ENCODE measurements around the gene IKZF3.

The IKZF3 gene

DNA sequence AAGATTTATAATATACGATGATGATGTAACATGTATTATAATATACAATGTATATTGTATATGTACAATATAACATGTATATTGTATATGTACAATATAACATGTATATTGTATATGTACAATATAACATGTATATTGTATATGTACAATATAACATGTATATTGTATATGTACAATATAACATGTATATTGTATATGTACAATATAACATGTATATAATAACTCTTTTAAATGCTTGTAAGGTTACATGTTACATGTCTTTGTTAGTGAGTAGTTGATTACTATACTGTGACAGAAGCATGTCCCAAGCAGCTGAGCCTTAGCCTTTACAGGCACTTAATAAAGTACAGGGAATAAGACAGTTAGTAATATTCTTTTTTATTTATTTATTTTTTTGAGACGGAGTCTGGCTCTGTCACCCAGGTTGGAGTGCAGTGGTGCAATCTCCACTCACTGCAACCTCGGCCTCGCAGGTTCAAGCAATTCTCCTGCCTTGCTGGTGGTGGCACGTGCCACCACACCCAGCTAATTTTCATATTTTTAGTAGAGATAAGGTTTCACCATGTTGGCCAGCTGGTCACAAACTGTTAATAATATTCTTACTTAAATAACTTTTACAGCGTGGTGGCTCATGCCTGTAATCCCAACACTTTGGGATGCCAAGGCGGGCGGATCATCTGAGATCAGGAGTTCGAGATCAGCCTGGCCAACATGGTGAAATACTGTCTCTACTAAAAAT, 8.0 kb downstream of the IKZF3 start:
- peak; percentile 35 for FAIRE-seq

DNA sequence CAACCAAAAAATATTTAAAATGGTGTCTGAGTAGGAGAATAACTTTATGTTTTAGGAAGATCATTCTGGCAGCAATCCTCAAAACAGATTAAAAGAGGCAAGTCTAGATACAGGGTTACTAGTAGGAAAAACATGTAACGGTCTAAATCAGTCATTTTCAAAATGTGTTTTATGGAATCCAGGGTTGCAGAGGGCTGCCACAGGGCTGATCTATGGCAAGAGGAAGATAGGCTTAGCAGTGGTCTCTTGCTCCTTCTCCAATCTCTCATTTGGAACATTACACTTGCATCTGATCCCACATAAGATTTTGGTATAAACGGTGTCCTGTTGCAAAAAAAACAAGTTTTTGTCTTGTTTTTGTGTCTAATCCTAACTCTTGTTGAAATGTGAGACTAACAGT, 9.2 kb downstream of the IKZF3 start:
- FAIRE-seq: no peak

DNA sequence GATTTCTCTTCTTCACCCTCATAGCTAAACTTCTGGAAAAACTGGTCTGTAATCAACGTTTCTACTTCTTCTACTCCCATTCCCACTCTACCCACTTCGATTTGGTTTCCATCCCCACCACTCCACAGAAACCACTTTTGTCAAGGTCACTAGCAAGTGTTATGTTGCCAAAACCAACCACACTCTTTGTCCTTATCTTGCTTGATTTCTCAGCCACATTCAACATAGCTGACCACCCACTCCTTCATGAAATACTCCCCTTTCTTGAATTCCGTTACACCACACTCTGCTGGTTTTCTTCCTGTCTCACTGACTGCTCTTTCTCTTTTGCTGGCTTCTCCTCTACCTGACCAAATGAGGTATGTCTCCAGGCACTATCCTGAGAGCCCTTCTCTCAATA, 11.9 kb downstream of the IKZF3 start:
- no peak for FAIRE-seq

DNA sequence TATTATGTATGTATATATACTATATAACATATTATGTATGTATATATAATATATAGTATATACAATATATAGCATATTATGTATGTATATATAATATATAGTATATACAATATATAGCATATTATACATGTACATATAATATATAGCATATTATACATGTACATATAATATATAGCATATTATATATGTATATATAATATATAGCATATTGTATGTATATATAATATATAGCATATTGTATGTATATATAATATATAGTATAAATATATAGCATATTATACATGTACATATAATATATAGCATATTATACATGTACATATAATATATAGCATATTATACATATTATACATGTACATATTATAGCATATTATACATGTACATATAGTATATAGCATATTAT, 13.9 kb downstream of the IKZF3 start:
- peak; percentile 99 for FAIRE-seq

- no peak for FAIRE-seq
Observed at GRCh38 chr17:39848600-39848999, 15.5 kb downstream of the IKZF3 start.

- no peak for FAIRE-seq
Observed at GRCh38 chr17:39846205-39846604, 17.9 kb downstream of the IKZF3 start.

- FAIRE-seq: no peak
Observed at GRCh38 chr17:39845052-39845846, 18.9 kb downstream of the IKZF3 start.

GRCh38 chr17:39841134-39841683, 22.9 kb downstream of the IKZF3 start:
- no peak for FAIRE-seq

DNA sequence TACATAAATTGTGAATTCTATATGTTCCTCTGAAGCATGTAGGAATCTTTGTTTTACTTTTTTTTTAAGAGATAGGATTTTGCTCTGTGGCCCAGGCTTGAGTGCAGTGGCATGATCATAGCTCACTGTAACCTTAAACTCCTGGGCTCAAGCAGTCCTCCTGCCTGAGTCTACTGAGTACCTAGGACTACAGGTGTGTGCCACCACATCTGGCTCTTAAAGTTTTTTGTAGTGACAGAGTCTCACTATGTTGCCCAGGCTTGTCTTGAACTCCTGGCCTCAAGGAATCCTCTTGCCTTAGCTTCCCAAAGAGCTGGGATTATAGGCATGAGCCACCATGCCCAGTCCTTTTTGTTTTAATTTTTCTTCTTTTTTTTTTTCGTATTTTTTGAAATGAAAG, 25.3 kb downstream of the IKZF3 start:
- no peak for FAIRE-seq

DNA sequence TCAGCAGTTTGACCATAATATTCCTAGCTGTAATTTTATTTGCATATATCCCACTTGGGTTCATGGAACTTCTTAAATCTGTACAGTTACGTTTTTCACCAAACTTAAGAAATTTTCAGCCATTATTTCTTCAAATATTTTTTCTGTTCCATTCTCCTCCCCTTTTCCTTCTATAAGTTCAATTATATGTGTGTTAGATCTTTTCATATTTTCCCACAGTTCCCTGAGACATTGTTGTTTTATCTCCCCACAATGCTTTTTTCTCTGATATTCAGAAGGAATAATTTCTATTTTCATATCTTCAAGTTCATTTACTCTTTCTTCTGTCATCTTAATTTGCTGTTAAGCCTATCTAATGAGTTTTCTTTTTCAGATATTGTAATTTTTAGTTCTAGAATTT, 26.1 kb downstream of the IKZF3 start:
- no peak for FAIRE-seq

- no peak for FAIRE-seq
Observed at GRCh38 chr17:39836117-39836516, 28.0 kb downstream of the IKZF3 start.

DNA sequence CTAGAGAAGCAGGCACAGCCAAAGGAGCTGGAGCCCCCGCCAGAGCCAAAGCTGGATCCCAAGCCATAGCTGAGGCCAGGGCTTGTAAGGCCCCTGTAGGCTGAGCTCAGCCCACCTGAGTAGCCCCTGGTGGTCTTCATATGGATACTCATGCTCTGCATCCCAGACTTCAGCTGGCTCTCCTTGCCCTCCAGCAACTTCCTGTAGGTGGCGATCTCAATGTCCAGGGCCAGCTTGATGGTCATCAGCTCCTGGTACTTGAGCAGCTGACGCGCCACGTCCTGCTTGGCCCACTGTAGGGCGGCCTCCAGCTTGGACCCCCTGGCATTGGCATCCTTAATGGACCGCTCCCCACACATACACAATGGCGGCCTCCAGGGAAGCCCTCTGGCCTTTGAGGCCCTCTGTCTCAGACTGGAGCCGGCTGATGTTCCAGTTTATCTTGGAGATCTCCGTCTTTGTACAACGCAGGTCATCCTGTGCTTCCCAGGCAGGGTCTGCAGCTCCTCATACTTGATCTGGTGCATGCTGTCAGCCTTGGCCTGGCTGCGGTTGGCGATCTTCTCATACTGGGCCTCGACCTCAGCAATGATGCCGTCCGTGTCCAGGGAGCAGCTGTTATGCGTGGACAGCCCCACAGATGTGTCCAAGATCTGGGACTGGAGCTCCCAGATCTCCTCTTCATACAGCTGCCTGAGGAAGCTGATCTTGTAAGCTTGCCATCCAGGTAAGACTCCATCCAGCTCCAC, 28.9 kb downstream of the IKZF3 start:
- no peak for FAIRE-seq

- no peak for FAIRE-seq
Observed at GRCh38 chr17:39834017-39834416, 30.1 kb downstream of the IKZF3 start.

GRCh38 chr17:39831588-39831987, 32.5 kb downstream of the IKZF3 start:
- FAIRE-seq: no peak

- FAIRE-seq: no peak
Observed at GRCh38 chr17:39828443-39828842, 35.7 kb downstream of the IKZF3 start.

GRCh38 chr17:39826334-39826733, 37.8 kb downstream of the IKZF3 start:
- no peak for FAIRE-seq

- FAIRE-seq: no peak
Observed at GRCh38 chr17:39823407-39824054, 40.6 kb downstream of the IKZF3 start.

- FAIRE-seq: no peak
Observed at GRCh38 chr17:39822051-39822451, 42.1 kb downstream of the IKZF3 start.

DNA sequence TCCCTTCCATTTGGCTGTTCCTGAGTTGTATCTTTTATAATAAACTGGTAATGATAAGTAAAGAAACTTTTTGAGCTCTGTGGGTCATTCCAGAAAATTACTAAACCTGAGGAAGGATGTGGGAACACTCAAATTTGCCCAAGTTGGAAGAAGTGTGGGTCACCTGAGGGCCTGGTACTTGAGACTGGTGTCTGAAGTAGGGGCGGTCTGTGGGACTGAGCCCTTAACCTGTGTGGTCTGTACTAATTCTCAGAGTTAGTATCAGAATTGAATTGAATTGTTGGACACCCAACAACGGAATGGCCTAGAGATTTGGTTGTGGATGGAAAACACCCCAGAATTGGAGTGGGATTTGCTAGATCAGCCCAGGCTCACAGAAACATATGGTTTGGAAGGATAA, 43.1 kb downstream of the IKZF3 start:
- FAIRE-seq: no peak

GRCh38 chr17:39820541-39820940, 43.6 kb downstream of the IKZF3 start:
- FAIRE-seq: no peak

- no peak for FAIRE-seq
Observed at GRCh38 chr17:39818358-39819000, 45.6 kb downstream of the IKZF3 start.

DNA sequence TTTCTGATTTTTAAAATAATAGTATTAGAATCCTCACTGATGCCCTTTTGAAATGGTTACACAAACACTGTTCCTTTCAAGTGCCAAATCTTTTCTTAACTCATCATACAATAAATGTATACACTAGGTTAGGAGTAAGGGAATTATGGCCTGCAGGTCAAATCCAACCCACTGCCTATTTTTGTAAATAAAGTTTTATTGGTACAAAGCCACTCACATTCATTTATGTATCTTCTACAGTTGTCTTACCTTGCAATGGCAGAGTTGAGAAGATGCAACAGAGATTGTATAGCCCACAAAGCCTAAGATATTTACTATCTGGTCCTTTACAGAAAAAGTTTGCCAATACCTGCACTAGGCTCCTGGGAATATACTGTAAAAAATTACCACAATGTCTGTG, 47.8 kb downstream of the IKZF3 start:
- FAIRE-seq: no peak

Data from A204.1 (cell line).